GM18873 (cell line): ENCODE data around the gene ZSWIM8.
A peak's percentile ranks its signal among the peaks of the same experiment; 100 is the strongest.
"Not testable (repeated sequence)": the region's sequence is repeated elsewhere in the genome, so short reads cannot be mapped to it uniquely, and the experiment has no call there.

Experiments used
- ATAC-seq: cut with Tn5 transposase; IDR thresholded peaks from one replicate; pipeline ENCODE4 v1.9.1; 2021; ENCODE audit warnings: mild to moderate bottlenecking, moderate library complexity, moderate number of reproducible peaks; ENCODE audit not compliant: unreplicated experiment, low FRiP score

Gene ZSWIM8

DNA sequence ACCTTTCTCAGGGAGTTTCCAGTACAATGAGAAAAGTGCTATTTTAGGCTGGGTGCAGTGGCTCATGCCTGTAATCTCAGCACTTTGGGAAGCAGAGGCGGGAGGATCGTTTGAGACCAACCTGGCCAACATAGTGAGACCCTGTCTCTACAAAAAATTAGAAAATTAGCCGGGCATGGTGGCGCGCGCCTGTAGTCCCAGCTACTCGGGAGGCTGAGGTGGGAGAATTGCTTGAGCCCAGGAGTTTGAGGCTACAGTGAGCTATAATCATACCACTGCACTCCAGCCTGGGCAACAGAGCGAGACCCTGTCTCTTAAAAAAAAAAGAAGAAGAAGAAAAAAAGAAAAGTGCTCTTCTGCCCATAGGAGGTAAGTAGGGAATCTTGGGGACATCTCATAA lies 10.6 kb downstream of the ZSWIM8 start:
- not testable (repeated sequence) for ATAC-seq

- no peak for ATAC-seq
These were observed 11.4 kb downstream of the ZSWIM8 start for GRCh38 chr10:73796766-73797165.

GRCh38 chr10:73797324-73798025 lies 12.1 kb downstream of the ZSWIM8 start:
- ATAC-seq = no peak

DNA sequence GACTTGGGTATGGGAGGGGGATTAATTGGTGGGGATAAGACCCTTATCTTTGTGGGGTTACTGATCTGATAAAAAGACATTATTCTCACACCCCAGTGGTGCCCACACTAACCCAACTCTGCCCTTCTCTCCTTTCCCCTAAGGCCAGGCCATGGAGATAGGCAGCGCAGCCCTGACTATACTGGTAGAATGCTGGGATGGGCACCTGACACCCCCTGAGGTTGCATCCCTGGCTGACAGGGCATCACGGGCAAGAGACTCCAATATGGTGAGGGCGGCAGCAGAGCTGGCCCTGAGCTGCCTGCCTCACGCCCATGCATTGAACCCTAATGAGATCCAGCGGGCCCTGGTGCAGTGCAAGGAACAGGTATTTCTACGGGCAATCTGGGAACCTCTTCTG lies 12.7 kb downstream of the ZSWIM8 start:
- ATAC-seq = no peak

GRCh38 chr10:73798927-73799560 lies 13.6 kb downstream of the ZSWIM8 start:
- no peak for ATAC-seq

DNA sequence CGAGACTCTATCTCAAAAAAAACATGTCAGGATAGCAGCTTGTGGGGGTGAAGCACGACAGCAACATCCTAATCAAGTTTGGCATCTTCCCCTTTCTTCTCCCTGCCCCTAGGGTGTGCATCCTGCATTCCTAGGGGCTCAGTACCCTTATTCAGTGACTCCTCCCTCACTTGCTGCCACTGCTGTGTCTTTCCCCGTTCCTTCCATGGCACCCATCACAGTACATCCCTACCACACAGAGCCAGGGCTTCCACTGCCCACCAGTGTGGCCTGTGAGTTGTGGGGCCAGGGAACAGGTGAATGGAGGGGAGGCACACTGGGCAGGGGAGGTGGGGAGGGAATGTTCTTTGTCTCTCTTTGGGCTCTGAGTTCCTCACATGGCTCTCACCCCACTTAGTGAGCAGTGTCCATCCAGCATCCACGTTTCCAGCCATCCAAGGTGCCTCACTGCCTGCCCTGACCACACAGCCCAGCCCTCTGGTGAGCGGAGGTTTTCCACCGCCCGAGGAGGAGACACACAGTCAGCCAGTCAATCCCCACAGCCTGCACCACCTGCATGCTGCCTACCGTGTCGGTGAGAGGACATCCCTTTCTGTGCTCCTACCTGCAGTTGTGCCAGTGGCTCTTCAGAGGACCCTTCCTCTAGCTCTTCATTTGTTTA lies 14.6 kb downstream of the ZSWIM8 start:
- no peak for ATAC-seq

DNA sequence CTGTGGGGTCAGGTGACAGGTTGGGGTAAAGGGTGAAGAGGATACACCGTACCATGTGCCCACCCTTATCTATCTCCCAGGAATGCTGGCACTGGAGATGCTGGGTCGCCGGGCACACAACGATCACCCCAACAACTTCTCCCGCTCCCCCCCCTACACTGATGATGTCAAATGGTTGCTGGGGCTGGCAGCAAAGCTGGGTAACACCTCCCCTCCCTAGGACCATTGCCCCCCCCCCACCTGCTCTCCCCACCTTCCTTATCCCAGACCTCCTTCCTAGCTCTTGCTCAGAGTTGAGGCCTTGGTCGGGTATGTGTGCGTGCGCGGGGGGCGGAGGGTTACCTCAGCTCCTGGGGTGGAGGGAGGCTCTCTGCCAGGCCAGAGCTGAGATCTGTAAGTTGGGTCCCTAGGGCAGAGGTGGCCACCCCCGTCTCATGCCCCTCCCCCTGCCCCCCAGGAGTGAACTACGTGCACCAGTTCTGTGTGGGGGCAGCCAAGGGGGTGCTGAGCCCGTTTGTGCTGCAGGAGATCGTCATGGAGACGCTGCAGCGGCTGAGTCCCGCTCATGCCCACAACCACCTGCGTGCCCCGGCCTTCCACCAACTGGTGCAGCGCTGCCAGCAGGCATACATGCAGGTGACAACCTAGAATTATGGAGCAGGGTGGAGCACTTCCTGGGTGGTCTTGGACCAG lies 15.3 kb downstream of the ZSWIM8 start:
- no peak for ATAC-seq

GRCh38 chr10:73801253-73801590 lies 15.8 kb downstream of the ZSWIM8 start:
- ATAC-seq = no peak

GRCh38 chr10:73802276-73802991 lies 17.0 kb downstream of the ZSWIM8 start:
- no peak for ATAC-seq

DNA sequence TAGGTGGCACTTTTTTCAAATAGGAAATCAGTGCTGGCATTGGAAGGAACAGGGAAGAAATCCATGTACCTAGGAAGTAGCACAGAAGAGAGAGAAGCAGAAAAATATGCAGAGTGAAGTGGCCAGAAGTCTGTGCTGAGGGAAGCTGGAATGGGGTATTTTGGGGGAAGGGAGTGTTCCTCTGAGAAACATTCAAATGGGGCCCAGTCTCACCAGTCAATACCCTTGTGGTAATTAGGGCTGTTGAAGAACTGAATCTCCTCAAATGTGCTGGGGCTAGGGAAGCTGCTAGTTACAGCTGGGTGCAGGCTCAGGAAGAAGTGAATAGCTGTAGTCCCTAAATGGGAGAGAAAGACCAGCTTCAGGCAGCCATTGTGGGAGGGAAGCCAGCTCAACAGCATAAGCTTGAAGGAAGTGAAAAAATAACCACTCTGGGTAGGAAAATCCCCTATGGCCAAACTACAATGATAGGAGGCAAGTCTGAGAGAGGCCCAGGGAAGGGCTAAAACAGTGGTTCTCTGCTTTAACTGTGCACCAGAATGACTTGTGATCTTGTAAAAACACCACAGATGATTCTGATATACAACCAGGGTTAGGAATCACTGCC lies 18.4 kb downstream of the ZSWIM8 start:
- no peak for ATAC-seq

DNA sequence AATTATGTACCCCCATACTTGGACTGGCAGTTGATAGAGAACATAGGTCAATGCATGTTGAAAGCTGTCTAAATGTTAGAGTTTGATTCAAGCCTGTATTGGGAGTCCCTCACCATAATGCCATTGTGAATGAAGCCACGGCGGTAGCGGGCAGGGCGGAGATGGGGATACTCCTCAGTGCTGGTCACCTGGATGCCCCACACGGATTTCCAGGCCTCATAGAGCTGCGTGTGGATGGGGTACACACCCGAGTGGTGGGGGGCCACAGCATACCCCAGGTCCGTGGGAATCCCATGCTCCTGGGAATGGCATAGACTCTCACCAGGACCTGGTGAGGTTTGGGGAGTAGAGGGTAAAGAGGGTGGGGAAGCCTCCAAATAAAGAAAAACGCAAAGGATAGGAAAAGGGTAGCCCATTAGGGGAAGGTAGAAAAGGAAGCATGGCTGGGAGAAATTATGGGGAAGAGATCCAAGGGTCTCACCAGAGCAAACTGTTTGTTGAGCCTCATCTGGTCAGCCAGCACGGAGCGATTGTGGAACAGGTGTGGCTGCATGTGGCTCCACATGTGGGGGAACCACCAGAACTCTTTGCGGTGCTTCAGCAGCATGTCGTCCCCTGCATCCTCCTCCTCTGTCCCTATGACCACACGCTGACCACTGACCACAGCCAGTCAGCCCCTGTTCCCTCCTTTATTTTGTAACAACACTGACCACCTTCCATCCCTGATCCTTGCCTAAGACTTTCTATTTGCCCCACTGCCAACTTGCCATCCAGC lies 21.0 kb downstream of the ZSWIM8 start:
- no peak for ATAC-seq

GRCh38 chr10:73807471-73807870 lies 22.1 kb downstream of the ZSWIM8 start:
- no peak for ATAC-seq

- no peak for ATAC-seq
These were observed 22.8 kb downstream of the ZSWIM8 start for GRCh38 chr10:73808021-73808815.

GRCh38 chr10:73809061-73809818 lies 23.8 kb downstream of the ZSWIM8 start:
- ATAC-seq = no peak

DNA sequence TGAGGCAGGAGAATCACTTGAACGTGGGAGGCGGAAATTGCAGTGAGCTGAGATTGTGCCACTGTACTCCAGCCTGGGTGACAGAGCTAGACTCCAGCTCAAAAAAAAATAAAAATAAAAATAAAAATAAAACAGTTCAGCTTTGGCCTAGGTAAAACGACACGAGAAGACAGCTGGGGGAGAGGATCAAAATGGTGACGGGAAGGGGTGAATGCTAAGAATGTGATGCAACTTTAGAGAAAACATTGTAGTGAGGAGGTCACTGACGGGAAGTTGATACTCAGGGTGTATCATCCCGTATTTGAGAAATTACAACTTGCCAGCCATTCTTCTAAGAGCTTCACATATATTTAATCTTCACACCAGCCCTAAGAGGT lies 24.9 kb downstream of the ZSWIM8 start:
- ATAC-seq = no peak

DNA sequence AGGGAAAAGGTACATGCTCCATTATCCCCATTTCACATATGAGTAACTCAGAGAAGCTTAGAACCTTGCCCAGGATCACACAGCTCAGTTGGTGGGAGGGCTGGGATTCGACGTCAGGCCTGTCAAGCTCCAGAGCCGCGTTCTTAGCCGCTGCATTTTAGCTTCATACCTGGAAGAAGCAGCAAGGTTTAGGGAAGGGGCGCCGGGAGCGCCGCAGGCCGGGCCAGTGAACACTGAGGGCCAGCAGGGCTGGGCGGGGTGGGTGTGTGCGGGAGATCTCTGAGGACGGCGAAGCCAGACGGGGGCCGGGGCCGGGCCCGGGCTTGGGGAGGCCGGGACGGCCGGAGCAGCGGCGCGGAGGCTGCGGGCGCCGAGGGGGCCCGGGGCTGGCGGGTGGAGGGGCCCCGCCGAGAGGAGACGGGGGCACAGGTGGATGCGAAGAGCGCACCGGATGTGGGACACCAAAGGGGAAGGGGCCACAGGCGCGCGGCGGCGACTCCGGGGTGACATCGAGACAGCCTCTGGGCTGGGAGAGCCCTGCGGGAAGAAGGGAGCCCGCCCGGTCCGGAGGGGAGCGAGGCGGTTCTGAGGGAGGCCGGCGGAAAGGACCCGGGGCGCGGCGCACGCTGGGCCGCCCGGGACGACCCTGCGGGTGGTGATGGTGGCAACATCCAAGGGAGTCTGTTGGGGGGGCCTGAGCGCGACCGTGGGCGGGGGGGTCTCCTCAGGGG lies 25.5 kb downstream of the ZSWIM8 start:
- ATAC-seq = peak; percentile 11

DNA sequence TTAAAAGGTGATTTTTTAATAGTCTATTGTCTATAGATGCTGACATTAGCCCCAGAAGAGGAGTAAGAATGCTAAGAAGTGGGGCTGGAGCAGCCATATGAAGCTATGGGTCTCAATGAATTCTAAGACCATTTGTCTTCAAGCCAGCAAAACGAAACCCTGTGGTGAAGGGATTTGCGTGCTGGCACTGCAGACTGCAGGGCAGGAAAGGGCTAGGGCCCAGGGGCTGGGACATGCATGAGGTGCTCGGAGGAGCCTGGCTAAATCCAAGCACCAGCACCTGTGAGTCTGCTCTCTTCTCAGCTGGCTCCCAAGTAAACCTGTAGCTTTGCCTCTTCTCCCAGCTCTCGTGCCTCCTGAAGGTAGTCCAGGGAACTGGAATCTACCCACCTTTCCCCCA lies 27.3 kb downstream of the ZSWIM8 start:
- ATAC-seq = no peak
